Activated CD4-positive, alpha-beta memory T cell treated with anti-CD3 and anti-CD28 coated beads, Interleukin-2, amount 10 ng/mL, durations not matched to agents 7 days and 5 days (primary cell): ENCODE data around the gene RHCE. TPM values are rescaled to one million over a fixed set of nuclear protein-coding genes. Genes with fewer than 3 reads are reported as not detected.
"Not testable (repeated sequence)": the region's sequence is repeated elsewhere in the genome, so short reads cannot be mapped to it uniquely, and the experiment has no call there.

Source experiments
- CTCF ChIA-PET: fragments of 350-600 bp; sonication (Branson Sonifier 250); formaldehyde crosslinking; loops from one replicate; lab custom pipeline; 2021; ENCODE audit warnings: antibody characterized with exemption, inconsistent platforms; lab: Charles Lee
- POLR2A ChIA-PET: fragments of 350-600 bp; sonication (Branson Sonifier 250); formaldehyde crosslinking; loops from one replicate; lab custom pipeline; 2021; ENCODE audit warnings: antibody characterized with exemption; lab: Charles Lee
- DNase-seq: peaks from one replicate; pipeline ENCODE4 v3.0.0-alpha.2; 2020
- H3K27ac Mint-ChIP-seq: one replicate; pipeline ENCODE4 v1.8.0; 2021; ENCODE audit warnings: mild to moderate bottlenecking, mixed read lengths
- H3K27me3 Mint-ChIP-seq: one replicate; pipeline ENCODE4 v1.8.0; 2021; ENCODE audit warnings: mixed read lengths
- H3K36me3 Mint-ChIP-seq: one replicate; pipeline ENCODE4 v1.8.0; 2021; ENCODE audit warnings: low read depth, mixed read lengths
- H3K4me1 Mint-ChIP-seq: one replicate; pipeline ENCODE4 v1.8.0; 2021; ENCODE audit warnings: mixed read lengths
- H3K4me3 Mint-ChIP-seq: one replicate; pipeline ENCODE4 v1.8.0; 2021; ENCODE audit warnings: mild to moderate bottlenecking, mixed read lengths
- H3K9me3 Mint-ChIP-seq: one replicate; pipeline ENCODE4 v1.8.0; 2021; ENCODE audit warnings: mixed read lengths
- total RNA-seq, 2 experiments: library from RNA; stranded (reverse); gene quantifications; one replicate each; pipeline ENCODE4 v1.2.3, GENCODE V29; 2021

Gene RHCE
- total RNA-seq, 2 experiments from 2014 or later: 0.50 TPM; not detected in 1

DNA sequence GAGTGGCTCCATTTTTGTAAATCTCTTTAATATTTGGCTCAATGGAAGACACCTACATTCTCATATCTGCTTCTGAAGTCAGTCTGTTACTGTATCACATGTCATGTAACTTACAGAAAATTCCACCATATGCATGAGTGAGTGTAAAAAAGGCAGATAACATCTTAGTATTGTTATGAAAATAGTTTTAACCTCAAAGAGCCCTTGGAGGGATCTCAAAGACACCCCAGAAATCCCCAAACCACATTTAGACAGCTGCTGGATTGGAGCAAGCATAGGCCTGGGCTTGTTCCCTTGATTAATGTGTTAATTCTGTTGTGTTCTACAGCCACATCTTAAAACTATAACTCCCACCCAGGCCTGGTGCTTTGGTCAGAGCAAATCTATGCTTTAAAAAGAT is 26.9 kb upstream of the RHCE start:
- Mint-ChIP-seq H3K36me3 (peaks cover 5% of the 10 kb centered on the region), H3K9me3 (no peaks in the 10 kb centered on the region), H3K4me3 (no peak overlapping the region), H3K27ac (no peak overlapping the region), H3K27me3 (no peaks in the 10 kb centered on the region), H3K4me1 (peaks cover 14% of the 10 kb centered on the region)
- CTCF ChIA-PET: no interaction called here
- POLR2A ChIA-PET: interaction anchor here (1.7 kb wide), 1 partner anchor 17 kb away, joined by 7 read pairs; the partner anchor contains the start of gene MACO1
- no peak for DNase-seq

DNA sequence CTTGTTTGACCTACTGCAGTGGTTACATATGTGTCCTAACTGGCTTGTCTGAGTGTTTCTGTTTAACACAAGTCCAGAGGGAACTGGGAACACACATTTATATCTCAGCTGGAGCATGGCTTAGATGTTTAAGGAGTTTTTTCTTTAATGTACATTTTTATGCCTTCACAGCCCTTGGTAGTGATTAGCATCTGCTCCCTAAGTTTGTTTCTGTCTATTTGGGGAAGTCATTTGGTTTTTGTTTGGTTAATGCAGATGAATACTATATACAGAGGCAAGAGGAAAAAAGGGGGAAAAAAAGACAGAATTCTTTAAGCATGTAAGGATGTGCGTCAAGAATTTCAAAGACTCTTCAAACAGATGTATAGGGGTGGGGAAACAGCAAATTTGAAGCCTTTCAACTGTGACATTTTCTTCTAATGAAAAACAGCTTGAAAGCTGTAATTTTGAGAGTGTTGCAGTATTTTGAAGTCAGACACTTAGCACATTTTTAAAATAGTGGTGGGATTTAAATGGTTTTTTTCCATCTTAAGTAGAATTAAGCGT is 25.4 kb upstream of the RHCE start:
- Mint-ChIP-seq H3K4me1 (peaks cover 14% of the 10 kb centered on the region), H3K4me3 (no peak overlapping the region), H3K9me3 (no peaks in the 10 kb centered on the region), H3K27ac (no peak overlapping the region), H3K27me3 (no peaks in the 10 kb centered on the region), H3K36me3 (peaks cover 5% of the 10 kb centered on the region)
- ChIA-PET POLR2A (no interaction called here), CTCF (interaction anchor here (0.5 kb wide), 1 partner anchor 757 kb away, joined by 3 read pairs; no protein-coding TSS in a partner anchor)
- no peak for DNase-seq

DNA sequence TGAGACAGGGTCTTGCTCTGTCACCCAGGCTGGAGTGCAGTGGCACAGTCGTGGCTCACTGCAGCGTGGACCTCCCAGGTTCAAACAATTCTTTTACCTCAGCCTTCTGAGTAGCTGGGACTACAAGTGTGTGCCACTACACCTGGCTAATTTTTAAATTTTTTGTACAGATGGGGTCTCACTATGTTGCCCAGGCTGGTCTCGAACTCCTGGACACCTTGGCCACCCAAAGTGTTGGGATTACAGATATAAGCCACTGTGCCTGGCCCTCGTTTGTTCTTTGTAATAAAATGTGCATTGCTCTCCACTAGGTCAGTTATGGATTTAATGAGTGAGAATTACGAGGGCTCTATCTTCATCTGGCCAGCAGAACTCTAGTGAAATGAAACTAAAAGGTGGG is 24.0 kb upstream of the RHCE start:
- H3K27me3 Mint-ChIP-seq, H3K9me3 Mint-ChIP-seq, H3K4me3 Mint-ChIP-seq, DNase-seq, H3K36me3 Mint-ChIP-seq, H3K27ac Mint-ChIP-seq, CTCF ChIA-PET: not testable (repeated sequence)
- H3K4me1 Mint-ChIP-seq: peaks cover 14% of the 10 kb centered on the region
- POLR2A ChIA-PET: interaction anchor here (1.8 kb wide), 1 partner anchor 14 kb away, joined by 6 read pairs; the partner anchor contains the start of gene MACO1

DNA sequence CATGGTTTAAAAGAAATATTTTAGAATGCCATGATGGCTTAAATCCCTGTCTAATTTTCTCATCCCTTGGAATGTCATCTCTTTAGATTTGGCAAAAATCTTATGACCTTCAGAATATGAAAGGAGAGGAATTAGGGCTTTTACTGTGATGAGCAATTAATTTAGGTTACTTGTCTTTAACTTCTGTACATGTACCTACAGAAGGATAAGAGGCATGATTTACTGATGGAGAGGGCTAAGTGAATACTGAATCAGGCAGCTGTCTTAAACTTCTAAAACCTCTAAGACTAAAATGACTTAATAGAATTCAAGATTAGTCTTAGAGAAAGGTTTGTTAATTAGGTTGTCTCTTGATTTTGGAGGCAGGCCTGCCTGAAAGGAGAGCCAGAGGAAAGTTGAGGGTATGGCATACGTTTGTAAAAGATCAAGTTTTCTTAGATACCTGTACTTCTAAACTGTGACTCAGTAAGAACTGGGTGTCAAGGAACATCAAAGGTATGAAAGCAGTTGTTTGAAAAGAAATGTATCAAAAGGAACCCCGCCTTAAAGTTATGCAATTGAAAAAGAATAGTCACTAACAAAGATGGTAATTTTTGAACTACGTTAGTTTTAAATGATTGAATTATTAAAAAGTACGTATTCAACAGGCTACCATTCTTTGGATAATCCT is 22.5 kb upstream of the RHCE start:
- Mint-ChIP-seq H3K4me1 (peaks cover 14% of the 10 kb centered on the region), H3K27ac (no peak overlapping the region), H3K27me3 (no peaks in the 10 kb centered on the region), H3K9me3 (no peaks in the 10 kb centered on the region), H3K4me3 (no peak overlapping the region), H3K36me3 (peaks cover 5% of the 10 kb centered on the region)
- ChIA-PET CTCF (no interaction called here), POLR2A (interaction anchor here (0.6 kb wide), 1 partner anchor 496 kb away, joined by 3 read pairs; no protein-coding TSS in a partner anchor)
- DNase-seq: no peak

DNA sequence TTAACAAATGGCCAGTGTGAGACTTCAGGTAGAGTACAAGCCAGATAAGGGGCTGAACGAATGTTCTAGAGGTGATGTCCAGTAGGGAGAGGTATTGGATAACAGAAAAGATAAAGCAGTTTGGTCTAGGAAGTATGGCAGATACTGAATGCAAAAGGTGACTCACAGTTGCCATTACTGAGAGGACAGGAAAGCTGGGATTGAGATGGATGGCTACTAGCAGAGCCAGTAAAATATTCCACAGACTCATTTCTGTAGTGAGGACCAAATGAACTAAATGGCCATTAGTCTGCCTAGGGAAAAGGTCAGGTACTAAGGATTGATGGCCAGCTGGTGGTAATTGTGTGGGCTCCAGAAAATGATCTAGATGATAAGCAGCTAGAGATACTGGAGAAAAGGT is 21.6 kb upstream of the RHCE start:
- H3K27ac Mint-ChIP-seq: no peak overlapping the region
- H3K27me3 Mint-ChIP-seq: no peaks in the 10 kb centered on the region
- ChIA-PET POLR2A (interaction anchor here (0.7 kb wide), 1 partner anchor 14 kb away, joined by 3 read pairs; no protein-coding TSS in a partner anchor), CTCF (interaction anchor here (1.1 kb wide), 1 partner anchor 45 kb away, joined by 3 read pairs; no protein-coding TSS in a partner anchor)
- peaks cover 9% of the 10 kb centered on the region for H3K4me1 Mint-ChIP-seq
- H3K36me3 Mint-ChIP-seq: peaks cover 5% of the 10 kb centered on the region
- H3K4me3 Mint-ChIP-seq: no peak overlapping the region
- no peaks in the 10 kb centered on the region for H3K9me3 Mint-ChIP-seq
- no peak for DNase-seq

DNA sequence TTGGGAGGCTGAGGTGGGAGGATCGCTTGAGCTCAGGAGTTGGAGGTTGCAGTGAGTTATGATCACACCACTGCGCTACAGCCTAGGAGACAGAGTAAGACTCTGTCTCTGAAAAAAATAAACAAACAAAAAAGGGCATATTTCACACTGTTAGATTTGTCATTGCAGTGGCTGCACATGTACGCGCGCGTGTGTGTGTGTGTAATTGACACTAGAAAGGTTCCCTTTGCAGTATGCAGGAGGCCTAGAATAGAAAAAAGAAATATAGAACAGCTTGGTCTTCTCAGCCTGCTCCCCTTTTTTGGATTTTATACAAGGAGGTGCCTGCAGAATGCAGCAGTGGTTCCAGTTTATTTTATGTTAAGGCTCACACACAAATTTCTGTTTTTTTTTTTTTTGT is 18.7 kb upstream of the RHCE start:
- peaks cover 25% of the 10 kb centered on the region for H3K4me1 Mint-ChIP-seq
- no peaks in the 10 kb centered on the region for H3K9me3 Mint-ChIP-seq
- DNase-seq: no peak
- ChIA-PET CTCF (no interaction called here), POLR2A (no interaction called here)
- H3K27ac Mint-ChIP-seq: no peak overlapping the region
- peaks cover 3% of the 10 kb centered on the region for H3K36me3 Mint-ChIP-seq
- H3K27me3 Mint-ChIP-seq: no peaks in the 10 kb centered on the region
- no peak overlapping the region for H3K4me3 Mint-ChIP-seq

GRCh38 chr1:25437672-25438071 is 17.0 kb upstream of the RHCE start:
- no peak overlapping the region for H3K27ac Mint-ChIP-seq
- H3K36me3 Mint-ChIP-seq: peaks cover 3% of the 10 kb centered on the region
- ChIA-PET CTCF (no interaction called here), POLR2A (interaction anchor here (1.4 kb wide), 1 partner anchor 10 kb away, joined by 4 read pairs; no protein-coding TSS in a partner anchor)
- H3K9me3 Mint-ChIP-seq: no peaks in the 10 kb centered on the region
- H3K4me3 Mint-ChIP-seq: no peak overlapping the region
- DNase-seq: no peak
- no peaks in the 10 kb centered on the region for H3K27me3 Mint-ChIP-seq
- H3K4me1 Mint-ChIP-seq: peaks cover 42% of the 10 kb centered on the region

GRCh38 chr1:25435397-25436108 is 14.9 kb upstream of the RHCE start:
- no peaks in the 10 kb centered on the region for H3K9me3 Mint-ChIP-seq
- H3K27ac Mint-ChIP-seq: peak overlapping the region; percentile 46
- CTCF ChIA-PET: interaction anchor here (1.0 kb wide), 1 partner anchor 54 kb away, joined by 3 read pairs; no protein-coding TSS in a partner anchor
- H3K4me3 Mint-ChIP-seq: peak overlapping the region; percentile 44
- peaks cover 53% of the 10 kb centered on the region for H3K4me1 Mint-ChIP-seq
- peaks cover 4% of the 10 kb centered on the region for H3K36me3 Mint-ChIP-seq
- POLR2A ChIA-PET: interaction anchor here (1.1 to 1.2 kb wide), 4 partner anchors 21 to 691 kb away, joined by 3 read pairs; no protein-coding TSS in a partner anchor
- no peak for DNase-seq
- H3K27me3 Mint-ChIP-seq: no peaks in the 10 kb centered on the region

GRCh38 chr1:25433389-25434186 is 13.0 kb upstream of the RHCE start:
- CTCF ChIA-PET: no interaction called here
- Mint-ChIP-seq H3K4me1 (peaks cover 59% of the 10 kb centered on the region), H3K36me3 (peaks cover 4% of the 10 kb centered on the region), H3K9me3 (no peaks in the 10 kb centered on the region), H3K27ac (no peak overlapping the region), H3K27me3 (no peaks in the 10 kb centered on the region), H3K4me3 (no peak overlapping the region)
- DNase-seq: no peak
- POLR2A ChIA-PET: no interaction called here

DNA sequence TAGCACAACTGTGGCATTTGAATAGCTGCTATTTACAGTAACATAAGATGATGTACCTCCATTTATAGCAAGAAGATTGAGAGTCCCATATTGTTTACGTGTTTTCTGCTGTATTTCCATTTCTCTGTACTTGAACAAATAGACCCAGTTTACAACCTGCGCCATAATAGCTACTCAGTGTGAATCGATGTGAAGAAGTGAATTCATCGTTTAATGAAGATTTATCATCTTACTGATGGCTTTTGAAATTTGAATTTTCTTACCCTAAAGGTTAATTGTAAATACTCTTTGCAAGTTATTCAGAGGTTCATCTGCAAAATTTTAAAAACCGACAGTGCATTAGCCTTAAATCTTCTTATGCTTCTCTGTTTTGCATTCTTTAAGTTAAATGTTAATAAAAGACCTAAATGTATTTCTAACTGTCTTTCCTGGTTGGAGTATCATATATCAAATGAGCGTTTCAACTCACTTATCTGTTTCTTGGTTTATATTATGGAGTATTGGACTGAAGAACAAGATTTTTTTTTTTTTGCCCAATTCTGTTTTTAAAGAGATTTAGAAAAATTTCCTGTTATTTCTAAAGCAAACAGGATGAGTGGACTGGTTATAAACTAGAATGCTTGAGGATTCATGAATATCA is 12.2 kb upstream of the RHCE start:
- Mint-ChIP-seq H3K36me3 (peaks cover 4% of the 10 kb centered on the region), H3K27ac (no peak overlapping the region), H3K4me3 (peak overlapping the region; percentile 76), H3K9me3 (no peaks in the 10 kb centered on the region), H3K4me1 (peaks cover 60% of the 10 kb centered on the region), H3K27me3 (no peaks in the 10 kb centered on the region)
- no peak for DNase-seq
- POLR2A ChIA-PET: no interaction called here
- CTCF ChIA-PET: interaction anchor here (1.3 kb wide), 1 partner anchor 24 kb away, joined by 7 read pairs; no protein-coding TSS in a partner anchor

- no peaks in the 10 kb centered on the region for H3K27me3 Mint-ChIP-seq
- peaks cover 60% of the 10 kb centered on the region for H3K4me1 Mint-ChIP-seq
- H3K36me3 Mint-ChIP-seq: peaks cover 4% of the 10 kb centered on the region
- no peak for DNase-seq
- POLR2A ChIA-PET: interaction anchor here (0.9 to 2.9 kb wide), 7 partner anchors 9 to 200 kb away, joined by 3 to 11 read pairs (median 4); partner anchors contain the start of genes RSRP1 and SYF2
- H3K27ac Mint-ChIP-seq: peak overlapping the region; percentile 10
- H3K4me3 Mint-ChIP-seq: peak overlapping the region; percentile 76
- no peaks in the 10 kb centered on the region for H3K9me3 Mint-ChIP-seq
- CTCF ChIA-PET: interaction anchor here (0.5 to 1.3 kb wide), 3 partner anchors 24 to 507 kb away, joined by 4 to 7 read pairs (median 5); no protein-coding TSS in a partner anchor
Measured at GRCh38 chr1:25431955-25432719, 11.5 kb upstream of the RHCE start.
